D721Med (cell line): ENCODE results near the gene ADCY10.

Source experiments
- DNase-seq: peaks from one replicate; pipeline ENCODE4 v3.0.0; 2011; ENCODE audit warnings: low spot score; ENCODE audit not compliant: insufficient read length
- FAIRE-seq: peaks from 2 replicates; lab custom pipeline; 2011; peaks lifted over from hg19 to GRCh38; lab: Jason Lieb, UNC
- TF ChIP-seq, protein P1 (sequence below): IDR thresholded peaks from 2 replicates; pipeline ENCODE4 v1.5.1; 2012; ENCODE audit warnings: mild to moderate bottlenecking, control low read depth; ENCODE audit not compliant: insufficient read depth; ENCODE audit errors: missing control alignments

ADCY10 gene

DNA sequence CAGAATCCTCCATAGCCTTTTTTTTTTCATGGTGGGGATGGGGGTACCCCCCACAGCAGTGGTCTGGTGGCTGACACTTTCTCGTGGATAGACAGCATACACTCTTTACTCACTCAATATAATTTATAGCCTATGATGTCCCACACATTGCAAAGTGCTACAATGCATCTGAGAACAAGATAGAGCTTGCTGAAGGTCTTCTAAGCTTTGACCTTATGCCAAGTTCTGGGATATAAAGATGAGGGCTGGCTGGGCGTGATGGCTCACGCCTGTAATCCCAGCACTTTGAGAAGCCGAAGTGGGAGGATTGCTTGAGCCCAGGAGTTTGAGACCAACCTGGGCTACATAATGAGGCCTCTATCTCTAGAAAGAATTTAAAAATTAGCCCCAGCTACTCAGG is 114.2 kb downstream of the ADCY10 start:
- no peak for DNase-seq
- TF ChIP-seq, protein P1, sequence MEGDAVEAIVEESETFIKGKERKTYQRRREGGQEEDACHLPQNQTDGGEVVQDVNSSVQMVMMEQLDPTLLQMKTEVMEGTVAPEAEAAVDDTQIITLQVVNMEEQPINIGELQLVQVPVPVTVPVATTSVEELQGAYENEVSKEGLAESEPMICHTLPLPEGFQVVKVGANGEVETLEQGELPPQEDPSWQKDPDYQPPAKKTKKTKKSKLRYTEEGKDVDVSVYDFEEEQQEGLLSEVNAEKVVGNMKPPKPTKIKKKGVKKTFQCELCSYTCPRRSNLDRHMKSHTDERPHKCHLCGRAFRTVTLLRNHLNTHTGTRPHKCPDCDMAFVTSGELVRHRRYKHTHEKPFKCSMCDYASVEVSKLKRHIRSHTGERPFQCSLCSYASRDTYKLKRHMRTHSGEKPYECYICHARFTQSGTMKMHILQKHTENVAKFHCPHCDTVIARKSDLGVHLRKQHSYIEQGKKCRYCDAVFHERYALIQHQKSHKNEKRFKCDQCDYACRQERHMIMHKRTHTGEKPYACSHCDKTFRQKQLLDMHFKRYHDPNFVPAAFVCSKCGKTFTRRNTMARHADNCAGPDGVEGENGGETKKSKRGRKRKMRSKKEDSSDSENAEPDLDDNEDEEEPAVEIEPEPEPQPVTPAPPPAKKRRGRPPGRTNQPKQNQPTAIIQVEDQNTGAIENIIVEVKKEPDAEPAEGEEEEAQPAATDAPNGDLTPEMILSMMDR, result no peak

DNA sequence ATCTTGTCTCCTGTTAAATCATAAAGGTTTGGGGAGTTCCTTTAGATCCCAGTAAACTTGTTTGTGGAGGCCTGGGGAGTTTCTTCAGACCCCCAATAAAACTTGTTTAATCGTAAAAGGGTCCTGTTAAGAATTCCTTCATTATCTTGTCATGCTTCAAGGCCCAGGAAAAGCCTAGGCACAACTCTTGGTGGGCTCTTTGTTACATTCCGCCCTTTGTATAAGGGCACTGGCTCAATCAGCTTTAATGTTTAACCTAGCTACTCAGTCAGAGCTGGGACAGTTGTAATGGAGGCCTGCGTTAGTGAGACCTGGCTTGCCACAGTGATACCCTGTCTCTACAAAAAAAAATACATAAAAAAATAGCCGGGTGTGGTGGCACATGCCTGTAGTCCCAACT is 115.0 kb downstream of the ADCY10 start:
- TF ChIP-seq, protein P1, result no peak
- no peak for FAIRE-seq
- no peak for DNase-seq

More for the DNA sequence above, 114.2 kb downstream of the ADCY10 start:
- FAIRE-seq, result no peak

DNA sequence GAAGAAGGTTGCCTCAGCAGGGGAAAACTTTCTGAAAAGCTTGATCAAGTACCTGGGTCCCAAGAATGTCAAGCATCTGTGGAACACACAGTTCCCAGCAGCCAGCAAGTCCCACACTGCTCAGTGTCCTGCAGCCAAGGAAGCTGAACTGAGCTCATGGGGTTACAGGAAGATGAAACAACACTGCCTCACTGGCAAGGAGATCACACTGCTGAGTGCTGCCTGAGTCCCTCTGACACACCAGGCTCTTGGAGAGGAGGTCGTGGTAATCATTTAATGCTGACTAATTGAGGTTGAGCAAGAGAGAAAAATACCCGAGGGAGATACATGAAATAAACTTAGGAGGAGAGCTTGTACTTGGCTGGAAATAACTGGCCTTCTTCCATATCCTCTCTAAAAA is 116.9 kb downstream of the ADCY10 start:
- no peak for FAIRE-seq
- TF ChIP-seq, protein P1, result no peak
- no peak for DNase-seq

DNA sequence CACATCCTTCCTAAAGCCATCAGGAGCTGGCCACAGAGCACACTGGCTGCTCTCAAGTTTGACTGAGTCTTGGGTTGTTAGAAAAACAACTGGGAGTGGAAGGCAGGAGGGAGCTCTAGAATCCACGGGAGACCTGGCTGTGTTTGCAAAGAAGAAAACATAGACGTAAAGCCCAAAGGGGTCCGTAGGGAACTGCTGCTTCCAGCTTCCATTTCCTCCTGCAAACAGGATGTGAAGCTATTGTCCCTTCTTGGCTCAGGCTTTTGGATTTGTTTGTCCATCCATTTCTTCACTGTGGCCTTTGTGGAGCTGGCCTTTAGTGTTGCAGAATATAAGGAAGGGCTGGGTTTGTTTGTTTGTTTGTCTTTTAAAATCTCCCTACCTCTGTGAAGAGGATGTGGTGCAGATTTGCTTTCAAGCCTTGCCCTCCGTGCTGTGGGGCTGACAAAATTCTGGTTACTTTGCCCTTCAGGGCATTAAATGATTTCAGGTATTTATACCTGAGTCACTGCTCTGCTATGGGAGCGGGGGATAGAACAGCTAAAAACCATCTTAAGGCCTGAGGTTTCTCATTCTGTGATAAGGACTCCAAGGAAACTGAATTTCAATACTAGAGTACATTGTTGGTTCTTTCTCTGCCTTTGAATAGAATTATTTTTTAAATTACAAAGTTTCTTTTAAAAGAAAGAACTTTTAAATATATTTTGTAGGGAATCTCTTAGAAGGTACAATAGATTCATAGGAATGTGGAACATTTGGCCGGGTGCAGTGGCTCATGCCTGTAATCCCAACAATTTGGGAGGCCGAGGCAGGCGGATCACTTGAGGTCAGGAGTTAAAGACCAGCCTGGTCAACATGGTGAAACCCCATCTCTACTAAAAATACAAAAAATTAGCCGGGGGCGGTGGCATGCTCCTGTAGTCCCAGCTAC is 117.9 kb downstream of the ADCY10 start:
- no peak for DNase-seq
- TF ChIP-seq, protein P1, result no peak
- FAIRE-seq, result no peak

DNA sequence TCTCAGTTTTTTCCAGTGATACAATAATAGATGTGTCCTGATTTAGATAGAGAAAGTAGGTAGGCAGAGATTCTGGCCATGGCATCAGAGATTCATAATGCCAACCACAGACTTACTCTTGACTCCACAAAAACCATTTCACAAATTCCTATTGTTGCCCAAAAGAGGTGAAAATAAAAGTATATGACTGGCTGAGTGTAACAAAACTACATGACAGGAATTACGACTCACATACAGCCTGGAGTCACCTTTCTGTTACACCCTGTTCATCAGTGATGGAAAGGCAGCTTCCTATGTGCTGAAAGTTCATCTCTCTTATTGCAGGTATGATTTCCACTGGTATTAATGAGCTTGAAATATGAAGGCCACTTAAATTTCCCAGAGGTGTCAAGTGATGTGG is 119.9 kb downstream of the ADCY10 start:
- FAIRE-seq (no peak), DNase-seq (no peak)
- TF ChIP-seq, protein P1, result no peak

DNA sequence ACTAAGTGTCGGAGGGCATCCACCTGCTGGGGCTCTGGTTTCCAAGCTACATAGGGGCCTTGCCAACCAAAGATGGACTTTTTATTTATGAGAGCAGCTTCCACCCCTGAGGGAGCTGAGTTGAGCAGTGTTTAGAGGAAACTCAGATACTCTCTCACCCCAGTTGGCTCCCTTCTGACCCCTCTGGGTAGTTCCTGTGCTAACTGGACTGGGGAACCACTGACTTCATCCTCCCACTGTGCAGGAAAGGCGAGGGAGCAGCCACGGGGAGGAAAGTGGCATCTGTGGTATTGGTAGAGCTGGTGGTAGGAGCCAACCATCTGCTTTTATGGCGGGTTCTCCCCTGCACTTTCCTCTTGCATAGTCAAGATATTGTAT is 121.8 kb downstream of the ADCY10 start:
- TF ChIP-seq, protein P1, result no peak
- FAIRE-seq, result no peak
- no peak for DNase-seq
